DMS79 (cell line): ENCODE results near the gene SH3RF1.

ENCODE experiments used
- DNase-seq: peaks from one replicate; lab custom pipeline; 2025; lab: John Stamatoyannopoulos, UW

Gene SH3RF1

GRCh38 chr4:169063441-169063840 lies 207.3 kb downstream of the SH3RF1 start:
- no peak for DNase-seq

GRCh38 chr4:169062897-169063244 lies 207.9 kb downstream of the SH3RF1 start:
- DNase-seq: no peak

DNA sequence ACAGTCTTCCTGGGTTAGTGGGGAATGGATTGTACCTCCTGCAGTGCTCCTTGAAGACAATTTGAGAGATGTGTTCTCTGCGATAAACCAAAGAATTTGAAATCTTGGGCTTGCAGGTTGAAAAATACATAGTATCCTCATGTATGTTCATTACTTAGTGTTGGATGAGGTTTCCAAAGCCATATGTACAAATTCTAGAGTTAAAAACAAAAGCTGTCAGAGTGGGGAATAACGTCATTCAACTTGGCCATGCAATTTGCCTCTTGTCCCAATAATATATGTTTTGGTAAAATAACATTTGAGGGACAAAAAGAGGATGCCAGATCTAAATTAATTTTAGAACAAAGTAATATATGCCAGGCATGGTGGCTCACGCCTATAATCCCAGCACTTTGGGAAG lies 209.4 kb downstream of the SH3RF1 start:
- no peak for DNase-seq

- DNase-seq: no peak
These were observed 210.2 kb downstream of the SH3RF1 start for GRCh38 chr4:169060391-169061091.

DNA sequence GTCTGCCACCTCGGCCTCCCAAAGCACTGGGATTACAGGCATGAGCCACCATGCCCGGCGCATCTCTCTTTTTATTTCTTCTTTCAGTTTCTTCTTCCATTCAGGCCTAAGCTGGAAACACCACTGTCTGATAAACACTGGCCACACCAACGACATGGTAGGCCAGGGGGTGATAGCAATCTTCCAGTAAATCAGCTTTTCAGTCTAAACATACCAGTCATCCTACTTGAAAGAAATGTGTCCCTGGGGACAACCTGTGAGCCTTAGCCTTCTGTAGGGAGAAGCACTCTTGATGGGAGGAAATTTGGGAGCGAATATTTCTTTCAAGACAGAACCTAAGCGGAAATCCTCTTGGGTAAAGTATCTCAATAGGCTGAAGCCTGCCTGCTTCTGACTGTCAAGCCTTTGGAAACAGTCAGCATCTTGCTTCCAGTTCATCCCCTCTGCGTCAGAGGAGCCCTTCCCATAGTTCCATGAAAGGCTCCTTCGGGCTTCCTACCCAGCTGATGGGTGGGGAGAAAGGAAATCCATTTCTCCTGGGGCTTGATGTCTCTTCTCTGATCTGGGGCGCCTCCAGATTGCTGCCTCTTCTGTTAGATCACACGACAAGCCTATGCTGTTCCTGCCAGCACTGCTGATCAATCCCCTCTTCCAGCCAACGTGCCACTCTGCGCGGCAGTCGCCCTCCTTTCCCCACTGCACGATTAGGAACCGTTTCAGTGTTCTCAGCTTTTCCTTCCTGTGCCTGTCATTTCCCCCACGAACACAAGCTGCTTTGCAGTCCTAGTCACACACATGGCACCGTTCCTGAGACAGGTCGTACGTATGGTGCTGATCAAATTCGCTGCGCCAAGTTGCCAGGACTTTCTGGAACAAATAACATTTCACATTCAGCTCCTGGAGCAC lies 211.2 kb downstream of the SH3RF1 start:
- DNase-seq: no peak

- no peak for DNase-seq
These were observed 212.4 kb downstream of the SH3RF1 start for GRCh38 chr4:169058312-169058711.

GRCh38 chr4:169054879-169055278 lies 215.9 kb downstream of the SH3RF1 start:
- no peak for DNase-seq

DNA sequence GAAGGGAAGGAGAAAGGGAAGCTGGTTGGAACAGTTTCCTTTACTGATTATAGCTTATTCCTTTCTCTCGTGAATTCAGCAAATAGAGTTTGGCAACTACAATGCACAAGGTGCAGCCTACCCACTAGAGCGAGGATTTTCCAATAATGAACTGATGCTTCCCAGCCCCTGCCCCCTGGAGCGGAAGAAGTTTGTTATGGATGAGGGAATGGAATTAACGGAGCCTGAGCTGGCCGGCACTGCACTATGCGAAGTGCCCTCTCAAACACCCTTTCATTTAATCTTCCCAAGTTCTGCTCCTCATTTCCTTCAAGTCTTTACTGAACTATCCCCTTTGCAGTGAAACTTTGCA lies 218.2 kb downstream of the SH3RF1 start:
- DNase-seq: no peak

- no peak for DNase-seq
These were observed 218.8 kb downstream of the SH3RF1 start for GRCh38 chr4:169051761-169052593.

DNA sequence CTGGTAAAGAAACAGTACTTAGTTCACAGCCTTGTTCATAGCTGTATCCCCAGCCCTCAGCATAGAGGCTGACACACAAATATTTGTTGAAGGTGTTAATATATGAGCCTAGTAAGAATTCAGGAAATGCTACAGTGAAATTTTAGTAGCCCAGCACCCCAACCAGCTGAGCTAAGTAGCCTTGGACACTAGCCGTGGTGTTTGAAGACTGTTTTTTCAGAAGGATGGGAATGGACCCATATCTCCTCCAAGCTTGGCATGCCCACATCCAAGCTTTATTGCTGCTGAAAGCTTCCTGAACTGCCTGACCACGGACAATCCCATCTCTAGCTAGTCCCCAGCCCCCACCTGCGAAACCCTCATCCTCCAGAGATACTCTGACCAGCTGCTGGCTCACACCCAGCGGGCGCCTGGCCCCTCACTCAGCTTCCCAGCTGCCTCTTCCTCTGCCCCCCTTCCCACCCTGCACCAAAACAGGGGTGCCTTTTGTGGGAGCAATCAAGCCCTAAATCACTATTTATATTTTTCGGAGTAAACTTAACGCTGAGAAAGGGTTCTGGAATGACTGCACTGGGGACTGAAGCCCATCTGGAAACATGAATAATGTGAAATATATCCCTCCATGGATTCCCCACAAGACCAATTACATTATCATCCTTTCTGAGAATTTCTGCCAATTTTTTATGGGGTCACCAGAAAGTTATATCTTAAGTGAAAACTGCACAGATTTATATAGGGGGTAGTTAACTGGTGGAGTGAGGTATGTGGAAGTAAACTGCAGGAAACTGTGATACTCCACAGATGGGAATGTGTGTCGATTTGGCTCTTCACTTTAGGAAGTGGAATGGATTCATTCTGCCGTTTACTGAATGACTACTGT lies 219.6 kb downstream of the SH3RF1 start:
- no peak for DNase-seq

GRCh38 chr4:169050284-169050683 lies 220.5 kb downstream of the SH3RF1 start:
- DNase-seq: no peak

- DNase-seq: no peak
These were observed 221.8 kb downstream of the SH3RF1 start for GRCh38 chr4:169048868-169049414.

DNA sequence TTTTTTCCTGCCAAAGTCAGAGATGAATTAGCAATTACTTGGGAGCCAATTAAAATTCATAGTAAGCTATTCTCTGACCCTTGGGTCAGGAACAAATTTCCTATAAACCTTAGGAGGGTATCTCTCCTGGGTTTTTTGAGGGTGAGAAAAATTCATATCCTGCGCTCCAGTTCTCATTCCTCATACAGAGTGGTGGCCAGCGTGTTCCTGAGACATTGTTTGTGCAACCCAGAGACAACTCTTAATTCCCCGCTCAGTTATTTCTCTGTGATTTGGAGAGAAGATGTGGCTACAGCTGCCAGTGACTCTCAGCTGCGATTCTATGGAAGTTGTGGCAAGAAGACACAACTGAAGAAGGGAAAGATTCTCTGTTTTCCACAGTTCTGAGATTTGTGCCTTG lies 222.8 kb downstream of the SH3RF1 start:
- no peak for DNase-seq

DNA sequence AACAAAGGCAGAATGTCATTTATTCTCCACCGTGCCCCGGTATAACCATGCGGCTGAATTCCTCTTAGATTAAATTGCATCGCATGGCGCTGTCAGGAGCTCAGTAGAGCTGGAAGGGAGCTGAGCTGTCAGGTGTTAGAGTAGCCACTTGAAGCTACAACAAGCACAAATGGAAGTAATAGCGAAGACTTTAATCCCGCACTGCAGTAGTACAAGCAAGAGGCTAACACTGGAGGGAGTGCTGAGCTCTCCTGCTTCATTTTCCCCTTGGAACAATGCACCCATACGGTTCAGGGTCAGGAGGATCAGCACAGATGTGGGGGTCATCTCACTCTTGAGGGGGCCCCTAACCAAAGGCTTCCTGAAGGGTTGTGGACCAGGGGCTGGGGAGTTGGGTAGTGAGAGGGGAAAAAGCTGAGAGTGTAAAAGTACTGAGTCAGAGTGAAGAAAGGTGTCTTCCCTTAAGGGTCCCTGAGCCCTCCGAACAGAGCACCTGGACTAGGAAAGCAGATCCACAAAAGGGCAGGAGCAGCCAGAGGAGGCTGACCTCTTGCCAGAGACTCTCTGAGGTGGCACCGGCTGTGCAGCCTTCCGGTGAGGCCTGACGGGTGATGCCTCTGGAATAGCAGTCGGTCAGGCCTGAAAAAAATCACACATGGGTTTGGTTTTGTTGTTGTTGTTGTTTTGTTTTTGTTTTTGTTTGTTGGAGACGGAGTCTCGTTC lies 224.7 kb downstream of the SH3RF1 start:
- no peak for DNase-seq

DNA sequence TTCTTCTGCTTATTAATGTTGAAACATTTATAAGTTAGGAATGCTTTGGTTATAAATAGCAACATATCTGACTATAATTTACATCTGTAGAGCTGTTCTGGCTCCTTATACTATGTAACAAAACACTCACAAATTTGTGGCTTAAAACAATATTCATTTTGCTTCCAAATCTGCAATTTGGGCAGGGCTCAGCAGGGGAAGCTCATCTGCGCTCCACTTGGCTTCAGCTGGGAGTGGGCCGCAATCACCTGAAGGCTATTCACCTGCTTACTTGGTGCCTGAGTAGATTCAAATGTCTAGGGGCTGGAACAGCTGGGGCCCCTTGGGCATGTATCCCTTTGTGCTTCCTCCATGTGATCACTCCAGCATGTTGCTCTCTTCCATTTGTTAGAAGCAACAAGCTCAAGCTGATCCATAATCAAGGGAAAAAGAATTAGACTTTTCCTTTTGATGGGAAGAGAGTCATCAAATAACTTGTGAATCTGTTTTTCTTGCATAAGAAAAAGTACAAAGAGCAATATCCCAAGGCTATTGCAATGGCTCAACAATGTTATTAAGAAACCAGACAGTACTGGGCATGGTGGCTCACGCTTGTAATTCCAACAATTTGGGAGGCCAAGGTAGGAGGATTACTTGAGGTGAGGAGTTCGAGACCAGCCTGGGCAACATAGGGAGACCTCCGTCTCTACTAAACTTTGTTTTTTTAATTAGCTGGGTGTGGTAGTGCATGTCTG lies 225.9 kb downstream of the SH3RF1 start:
- no peak for DNase-seq
